ENCODE data around the gene TBC1D22A.

Gene TBC1D22A

GRCh38 chr22:46803936-46804335, 41.5 kb downstream of the TBC1D22A start:
- Histone ChIP-seq H3K36me3 (replicated peaks) (peaks cover 7% of the 10 kb centered on the region), H3K27ac (no peak overlapping the region), H3K4me3 (ENCODE audit: low read depth, low read length) (no peak overlapping the region), H3K27me3 (replicated peaks) (no peaks in the 10 kb centered on the region)
- TF ChIP-seq CTCF (IDR thresholded peaks at IDR 0.05; ENCODE audit: low read depth, low read length, missing control alignments): no peak
- in situ Hi-C loops (cut with HindIII; ENCODE audit: low pct_ligation_motif_present, low sequenced_read_pairs): no loop called here
- DNase-seq: no peak

- in situ Hi-C loops (cut with HindIII; ENCODE audit: low pct_ligation_motif_present, low sequenced_read_pairs): no loop called here
- no peak for DNase-seq
- Histone ChIP-seq H3K36me3 (replicated peaks) (no peaks in the 10 kb centered on the region), H3K27me3 (replicated peaks) (no peaks in the 10 kb centered on the region), H3K4me3 (ENCODE audit: low read depth, low read length) (no peak overlapping the region), H3K27ac (no peak overlapping the region)
- TF ChIP-seq CTCF (IDR thresholded peaks at IDR 0.05; ENCODE audit: low read depth, low read length, missing control alignments): no peak
Measured at GRCh38 chr22:46806794-46807193, 44.3 kb downstream of the TBC1D22A start.

GRCh38 chr22:46807458-46807857, 45.0 kb downstream of the TBC1D22A start:
- Histone ChIP-seq H3K27ac (no peak overlapping the region), H3K27me3 (replicated peaks) (no peaks in the 10 kb centered on the region), H3K36me3 (replicated peaks) (no peaks in the 10 kb centered on the region), H3K4me3 (ENCODE audit: low read depth, low read length) (no peak overlapping the region)
- no peak for DNase-seq
- no peak for TF ChIP-seq CTCF (IDR thresholded peaks at IDR 0.05; ENCODE audit: low read depth, low read length, missing control alignments)
- in situ Hi-C loops (cut with HindIII; ENCODE audit: low pct_ligation_motif_present, low sequenced_read_pairs): no loop called here

GRCh38 chr22:46809153-46809885, 46.9 kb downstream of the TBC1D22A start:
- no peaks in the 10 kb centered on the region for H3K36me3 ChIP-seq (replicated peaks)
- no peak overlapping the region for H3K4me3 ChIP-seq (ENCODE audit: low read depth, low read length)
- in situ Hi-C loops (cut with HindIII; ENCODE audit: low pct_ligation_motif_present, low sequenced_read_pairs): no loop called here

GRCh38 chr22:46810856-46811786, 48.7 kb downstream of the TBC1D22A start:
- in situ Hi-C loops (cut with HindIII; ENCODE audit: low pct_ligation_motif_present, low sequenced_read_pairs): no loop called here
- no peak for TF ChIP-seq CTCF (IDR thresholded peaks at IDR 0.05; ENCODE audit: low read depth, low read length, missing control alignments)
- no peaks in the 10 kb centered on the region for H3K27me3 ChIP-seq (replicated peaks)
- no peak for DNase-seq
- no peaks in the 10 kb centered on the region for H3K36me3 ChIP-seq (replicated peaks)
- H3K27ac ChIP-seq: no peak overlapping the region
- no peak overlapping the region for H3K4me3 ChIP-seq (ENCODE audit: low read depth, low read length)

More at GRCh38 chr22:46809153-46809885, 46.9 kb downstream of the TBC1D22A start:
- TF ChIP-seq CTCF (IDR thresholded peaks at IDR 0.05; ENCODE audit: low read depth, low read length, missing control alignments): no peak
- no peaks in the 10 kb centered on the region for H3K27me3 ChIP-seq (replicated peaks)
- H3K27ac ChIP-seq: no peak overlapping the region
- no peak for DNase-seq
